Left lung (tissue), 10 donors: Measurements from ENCODE around the gene KMT5B. TPM values are rescaled to one million over a fixed set of nuclear protein-coding genes. Genes with fewer than 3 reads are reported as not detected.

Experiments
- ATAC-seq: fragments of 200-7000 bp; cut with Tn5 transposase; one replicate; pipeline ENCODE4 v1.9.1; 2020; ENCODE audit warnings: moderate library complexity
- DNase-seq, 4 donors: peaks; one replicate each; pipeline ENCODE4 v3.0.0-alpha.2; 2013 to 2020
- H3K27ac ChIP-seq, 2 donors: fragments of 200-600 bp; sonication (generic) in 1 of 2; one replicate each; pipeline versions ENCODE4 v1.5.0 to v1.8.0; 2020 to 2021
- H3K27me3 ChIP-seq, 2 donors: fragments of 200-600 bp; sonication (generic) in 1 of 2; one replicate each; pipeline versions ENCODE4 v1.5.0 to v1.8.0; 2020 to 2021
- H3K36me3 ChIP-seq, 2 donors: fragments of 200-600 bp; sonication (generic) in 1 of 2; one replicate each; pipeline versions ENCODE4 v1.5.0 to v1.8.0; 2020 to 2021
- H3K4me1 ChIP-seq, 2 donors: fragments of 200-600 bp; one replicate each; pipeline ENCODE4 v1.8.0; 2021
- H3K4me3 ChIP-seq, 2 donors: fragments of 200-600 bp; sonication (generic) in 1 of 2; one replicate each; pipeline versions ENCODE4 v1.5.0 to v1.8.0; 2020 to 2021; ENCODE audit warnings: mild to moderate bottlenecking in 1 of 2
- H3K9me3 ChIP-seq, 2 donors: fragments of 200-600 bp; sonication (generic) in 1 of 2; one replicate each; pipeline versions ENCODE4 v1.5.0 to v1.8.0; 2020 to 2021
- CTCF ChIP-seq, 2 donors: fragments of 200-600 bp; sonication (generic) in 1 of 2; IDR thresholded peaks; one replicate each; pipeline versions ENCODE4 v1.5.0 to v1.8.0; 2021; ENCODE audit warnings: antibody characterized with exemption in 2 of 2
- intact Hi-C, 2 donors: fragments of 100-400 bp; cut with DNase I; formaldehyde crosslinking; loops; one replicate each; pipeline versions ENCODE4 v1.11.2 to v1.14.2; 2022
- polyA plus RNA-seq, 6 donors: library from polyadenylated mRNA; unstranded; fragments of 120-200 nt; gene quantifications; one replicate each; pipeline ENCODE4 v1.2.1, GENCODE V29; 2013; ENCODE audit not compliant: insufficient read length in 6 of 6
- total RNA-seq, 2 donors: library from RNA; stranded (reverse); fragmentation: NEBNext Ultra II Directional; extraction: Animal tissue kit (Norgen Biotek cat#: 25700); gene quantifications; one replicate each; pipeline ENCODE4 v1.2.1, GENCODE V29; 2021
- donor health status: DM: no; HTN: yes; CAD: no.
- donor health status: DM: no; HTN: no; CAD: no.

Gene KMT5B
- total and polyA plus RNA-seq, 8 donors, result 36.0 to 91.7 (median 86.4) TPM

GRCh38 chr11:68167474-68167873, 45.6 kb downstream of the KMT5B start:
- Histone ChIP-seq H3K36me3 (peaks cover 0 to 98% of the 10 kb centered on the region in 2 donors), H3K4me3 (no peak overlapping the region), H3K9me3 (no peaks in the 10 kb centered on the region), H3K27ac (no peak overlapping the region), H3K4me1 (no peaks in the 10 kb centered on the region), H3K27me3 (no peaks in the 10 kb centered on the region)
- DNase-seq (no peak), ATAC-seq (no peak)
- intact Hi-C loops, result no loop called here
- no peak for TF ChIP-seq CTCF (IDR thresholded peaks at IDR 0.05)

- no peak for DNase-seq
- Histone ChIP-seq H3K36me3 (peaks cover 0 to 96% of the 10 kb centered on the region in 2 donors), H3K4me1 (no peaks in the 10 kb centered on the region), H3K27ac (no peak overlapping the region), H3K9me3 (no peaks in the 10 kb centered on the region), H3K27me3 (no peaks in the 10 kb centered on the region), H3K4me3 (no peak overlapping the region)
- intact Hi-C loops, result no loop called here
- ATAC-seq, result no peak
- TF ChIP-seq CTCF (IDR thresholded peaks at IDR 0.05), result no peak
Observed at GRCh38 chr11:68166969-68167368, 46.1 kb downstream of the KMT5B start.

DNA sequence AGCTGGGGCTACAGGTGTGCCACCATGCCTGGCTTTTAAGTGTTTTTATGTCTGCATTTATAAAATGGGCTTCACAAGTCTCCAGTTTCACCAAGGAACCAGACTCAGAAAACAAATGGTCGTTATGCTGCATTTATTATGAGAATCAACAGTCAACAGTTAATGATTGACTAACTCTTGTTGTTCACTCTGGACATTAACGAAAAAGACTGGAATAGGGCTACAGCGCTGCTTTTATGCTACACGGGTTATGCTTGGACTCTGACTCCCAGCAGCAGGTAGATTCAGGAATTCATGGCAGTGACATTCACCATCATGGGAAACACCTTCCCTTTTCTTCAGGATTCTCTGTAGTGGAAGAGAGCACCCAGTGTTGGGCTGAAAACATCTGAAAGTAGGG, 47.5 kb downstream of the KMT5B start:
- Histone ChIP-seq H3K27me3 (no peaks in the 10 kb centered on the region), H3K36me3 (peaks cover 0 to 90% of the 10 kb centered on the region in 2 donors), H3K4me1 (no peaks in the 10 kb centered on the region), H3K27ac (no peak overlapping the region), H3K9me3 (no peaks in the 10 kb centered on the region), H3K4me3 (no peak overlapping the region)
- DNase-seq (no peak), ATAC-seq (no peak)
- no peak for TF ChIP-seq CTCF (IDR thresholded peaks at IDR 0.05)
- intact Hi-C loops, result no loop called here

DNA sequence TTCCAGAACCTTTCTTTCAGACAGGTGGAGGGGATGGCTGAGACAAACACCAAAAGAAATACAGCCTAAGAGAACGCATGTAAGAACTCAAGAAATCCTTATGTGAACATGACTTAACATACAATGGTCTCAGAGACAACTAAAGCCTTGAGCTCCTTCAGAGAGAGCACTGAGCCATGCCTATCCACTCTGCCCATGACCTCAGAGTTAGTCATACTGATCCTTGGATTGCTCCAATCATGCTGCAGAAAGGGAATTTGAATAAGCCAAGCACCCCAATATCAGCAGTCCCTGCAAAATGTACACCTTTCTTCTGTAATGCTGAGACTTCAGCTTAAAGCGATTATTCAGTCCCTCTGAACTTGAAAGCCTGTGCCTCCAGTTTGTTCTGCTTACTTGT, 48.7 kb downstream of the KMT5B start:
- no peak overlapping the region for H3K27ac ChIP-seq
- intact Hi-C loops, result no loop called here
- H3K4me1 ChIP-seq, result no peaks in the 10 kb centered on the region
- no peaks in the 10 kb centered on the region for H3K27me3 ChIP-seq
- peaks cover 0 to 79% of the 10 kb centered on the region in 2 donors for H3K36me3 ChIP-seq
- H3K4me3 ChIP-seq, result no peak overlapping the region
- DNase-seq, result no peak
- TF ChIP-seq CTCF (IDR thresholded peaks at IDR 0.05), result no peak
- H3K9me3 ChIP-seq, result no peaks in the 10 kb centered on the region
- ATAC-seq, result peak; percentile 19

DNA sequence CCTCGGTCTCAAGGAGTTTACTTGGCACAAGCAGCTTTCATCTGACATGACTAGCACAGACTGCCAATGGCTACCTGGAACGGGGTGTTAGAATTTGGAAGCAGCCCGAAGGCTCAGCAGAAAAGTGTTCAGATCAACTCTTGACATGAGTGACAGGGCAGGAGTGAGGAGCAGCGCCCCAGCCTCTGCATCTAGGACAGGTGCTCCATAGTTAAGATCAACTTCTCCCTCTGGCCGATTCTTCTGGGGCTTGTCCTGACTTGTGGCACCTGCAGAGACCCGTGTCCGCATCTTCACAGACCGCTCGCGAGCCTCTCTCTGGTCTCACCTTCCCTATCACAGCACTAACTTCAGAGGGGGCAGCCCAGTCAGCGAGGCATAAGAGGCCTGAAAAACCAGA, 49.4 kb downstream of the KMT5B start:
- Histone ChIP-seq H3K9me3 (no peaks in the 10 kb centered on the region), H3K4me3 (no peak overlapping the region), H3K27ac (no peak overlapping the region), H3K27me3 (no peaks in the 10 kb centered on the region), H3K36me3 (peaks cover 0 to 77% of the 10 kb centered on the region in 2 donors), H3K4me1 (no peaks in the 10 kb centered on the region)
- DNase-seq, result no peak
- intact Hi-C loops, result no loop called here
- ATAC-seq, result no peak
- TF ChIP-seq CTCF (IDR thresholded peaks at IDR 0.05), result no peak
